GM20000 (cell line): Measurements from ENCODE around the gene CAMTA1.

Experiments used
- DNase-seq: peaks from one replicate; pipeline ENCODE4 v3.0.0; 2012; ENCODE audit warnings: low spot score
- CTCF ChIP-seq: IDR thresholded peaks from 2 replicates; pipeline ENCODE4 v1.5.1; 2012; ENCODE audit warnings: mild to moderate bottlenecking, control low read depth; ENCODE audit errors: extremely low read depth, missing control alignments

Gene CAMTA1

GRCh38 chr1:7508052-7508933 lies 723.0 kb downstream of the CAMTA1 start:
- no peak for TF ChIP-seq CTCF
- DNase-seq = no peak

- no peak for TF ChIP-seq CTCF
- DNase-seq = no peak
Measured at GRCh38 chr1:7508934-7509519, 723.8 kb downstream of the CAMTA1 start.

- DNase-seq = no peak
- no peak for TF ChIP-seq CTCF
Measured at GRCh38 chr1:7509598-7509997, 724.3 kb downstream of the CAMTA1 start.

- DNase-seq = no peak
- no peak for TF ChIP-seq CTCF
Measured at GRCh38 chr1:7510389-7510931, 725.2 kb downstream of the CAMTA1 start.

- DNase-seq = no peak
- no peak for TF ChIP-seq CTCF
Measured at GRCh38 chr1:7511381-7511780, 726.1 kb downstream of the CAMTA1 start.

GRCh38 chr1:7513081-7513480 lies 727.8 kb downstream of the CAMTA1 start:
- TF ChIP-seq CTCF = no peak
- no peak for DNase-seq

GRCh38 chr1:7515175-7515574 lies 729.9 kb downstream of the CAMTA1 start:
- DNase-seq = no peak
- TF ChIP-seq CTCF = no peak
